H9 (cell line): ENCODE data around the gene TLR8. TPM values are rescaled to one million over a fixed set of nuclear protein-coding genes. Genes with fewer than 3 reads are reported as not detected.

ENCODE experiments used
- DNase-seq: peaks from one replicate; pipeline ENCODE4 v3.0.0-alpha.2; 2017
- H2AFZ ChIP-seq: one replicate; pipeline ENCODE4 v1.6.1; 2013; ENCODE audit warnings: mild to moderate bottlenecking, low read length, control low read depth, moderate library complexity
- H2AK5ac ChIP-seq: 2 replicates; pipeline ENCODE4 v1.6.1; 2013; ENCODE audit warnings: low read length, control low read depth, mixed read lengths; ENCODE audit not compliant: insufficient read length
- H2BK120ac ChIP-seq: one replicate; pipeline ENCODE4 v1.6.1; 2013; ENCODE audit warnings: low read depth, mild to moderate bottlenecking, low read length, control low read depth, inconsistent platforms; ENCODE audit not compliant: poor library complexity, severe bottlenecking
- H2BK12ac ChIP-seq: 2 replicates; pipeline ENCODE4 v1.6.1; 2013; ENCODE audit warnings: low read length, control low read depth, mixed read lengths, low read depth; ENCODE audit not compliant: insufficient read length
- H2BK15ac ChIP-seq: 2 replicates; pipeline ENCODE4 v1.6.1; 2013; ENCODE audit warnings: low read depth, low read length, control low read depth
- H2BK20ac ChIP-seq: one replicate; pipeline ENCODE4 v1.6.1; 2013; ENCODE audit warnings: low read depth, mild to moderate bottlenecking, low read length, control low read depth, inconsistent platforms; ENCODE audit not compliant: poor library complexity, severe bottlenecking
- H2BK5ac ChIP-seq: 2 replicates; pipeline ENCODE4 v1.6.1; 2013; ENCODE audit warnings: low read length, control low read depth, mixed read lengths; ENCODE audit not compliant: insufficient read length
- H3K14ac ChIP-seq: 2 replicates; pipeline ENCODE4 v1.6.1; 2013; ENCODE audit warnings: low read length, control low read depth; ENCODE audit not compliant: insufficient read depth
- H3K18ac ChIP-seq: 2 replicates; pipeline ENCODE4 v1.6.1; 2013; ENCODE audit warnings: low read depth, mild to moderate bottlenecking, mixed read lengths, low read length, control low read depth; ENCODE audit not compliant: insufficient read length
- H3K23ac ChIP-seq: 2 replicates; pipeline ENCODE4 v1.6.1; 2013; ENCODE audit warnings: low read length, control low read depth, mixed read lengths, low read depth; ENCODE audit not compliant: insufficient read length
- H3K23me2 ChIP-seq: 2 replicates; pipeline ENCODE4 v1.6.1; 2013; ENCODE audit warnings: low read depth, mild to moderate bottlenecking, mixed read lengths, low read length, control low read depth; ENCODE audit not compliant: insufficient read length, poor library complexity, severe bottlenecking
- H3K27ac ChIP-seq: 2 replicates; pipeline ENCODE4 v1.5.1; 2013; ENCODE audit warnings: low read length, control low read depth, mixed read lengths, low read depth; ENCODE audit not compliant: insufficient read length
- H3K27me3 ChIP-seq: 2 replicates; pipeline ENCODE4 v1.6.1; 2013; ENCODE audit warnings: low read length, control low read depth, inconsistent platforms; ENCODE audit not compliant: insufficient read depth
- H3K4ac ChIP-seq: 2 replicates; pipeline ENCODE4 v1.6.1; 2013; ENCODE audit warnings: low read depth, mild to moderate bottlenecking, control low read depth, inconsistent platforms, low read length, moderate library complexity
- H3K4me1 ChIP-seq: 2 replicates; pipeline ENCODE4 v1.6.1; 2013; ENCODE audit warnings: low read length, control low read depth, inconsistent platforms; ENCODE audit not compliant: insufficient read depth
- H3K4me2 ChIP-seq: 2 replicates; pipeline ENCODE4 v1.6.1; 2013; ENCODE audit warnings: low read length, control low read depth, mixed read lengths; ENCODE audit not compliant: insufficient read length, insufficient read depth
- H3K56ac ChIP-seq: 2 replicates; pipeline ENCODE4 v1.6.1; 2013; ENCODE audit warnings: low read depth, mild to moderate bottlenecking, mixed read lengths, low read length, control low read depth; ENCODE audit not compliant: insufficient read length
- H3K79me1 ChIP-seq: 2 replicates; pipeline ENCODE4 v1.6.1; 2013; ENCODE audit warnings: low read depth, mild to moderate bottlenecking, moderate library complexity, low read length, control low read depth, inconsistent platforms; ENCODE audit not compliant: insufficient read depth, poor library complexity, severe bottlenecking
- H3K79me2 ChIP-seq: 2 replicates; pipeline ENCODE4 v1.6.1; 2013; ENCODE audit warnings: low read length, control low read depth, inconsistent platforms; ENCODE audit not compliant: insufficient read depth
- H3K9ac ChIP-seq: 2 replicates; pipeline ENCODE4 v1.6.1; 2013; ENCODE audit warnings: low read length, control low read depth, mixed read lengths; ENCODE audit not compliant: insufficient read length; ENCODE audit errors: extremely low read depth
- H3K9me3 ChIP-seq: one replicate; pipeline ENCODE4 v1.6.1; 2013; ENCODE audit warnings: low read depth, low read length, inconsistent platforms; ENCODE audit not compliant: control insufficient read depth
- H3T11ph ChIP-seq: one replicate; pipeline ENCODE4 v1.6.1; 2013; ENCODE audit warnings: mild to moderate bottlenecking, low read length, control low read depth, inconsistent platforms
- H4K20me1 ChIP-seq: one replicate; pipeline ENCODE4 v1.6.1; 2013; ENCODE audit not compliant: control insufficient read depth, insufficient read length, insufficient read depth
- H4K5ac ChIP-seq: 2 replicates; pipeline ENCODE4 v1.6.1; 2013; ENCODE audit warnings: low read depth, mild to moderate bottlenecking, mixed read lengths, low read length, control low read depth; ENCODE audit not compliant: insufficient read length
- H4K8ac ChIP-seq: replicated peaks from 2 replicates; pipeline ENCODE4 v1.6.1; 2013; ENCODE audit warnings: low read length, control low read depth, mixed read lengths, low read depth; ENCODE audit not compliant: insufficient read length
- H4K91ac ChIP-seq: 2 replicates; pipeline ENCODE4 v1.6.1; 2013; ENCODE audit warnings: low read depth, mild to moderate bottlenecking, moderate library complexity, mixed read lengths, low read length, control low read depth; ENCODE audit not compliant: insufficient read length
- H3K27ac Mint-ChIP-seq, 3 experiments: 2 replicates in 2 of 3; 3 replicates in 1 of 3; pipeline ENCODE4 v1.8.0; 2020 to 2021; ENCODE audit warnings: mixed read lengths in 3 of 3, mild to moderate bottlenecking in 1 of 3, moderate library complexity in 1 of 3
- H3K27me3 Mint-ChIP-seq: 2 replicates; pipeline ENCODE4 v1.8.0; 2021; ENCODE audit warnings: low read depth, mild to moderate bottlenecking, moderate library complexity, mixed read lengths
- H3K36me3 Mint-ChIP-seq, 3 experiments: 2 replicates in 2 of 3; 3 replicates in 1 of 3; pipeline ENCODE4 v1.8.0; 2020 to 2021; ENCODE audit warnings: low read depth in 3 of 3, mixed read lengths in 3 of 3; ENCODE audit not compliant: insufficient read depth in 1 of 3
- H3K4me1 Mint-ChIP-seq, 2 experiments: 2 replicates each; pipeline ENCODE4 v1.8.0; 2020; ENCODE audit warnings: mixed read lengths in 2 of 2
- H3K4me3 Mint-ChIP-seq, 2 experiments: 2 replicates in 1 of 2; 3 replicates in 1 of 2; pipeline ENCODE4 v1.8.0; 2020 to 2021; ENCODE audit warnings: mild to moderate bottlenecking in 2 of 2, mixed read lengths in 2 of 2, moderate library complexity in 1 of 2
- H3K9me3 Mint-ChIP-seq, 2 experiments: 2 replicates in 1 of 2; 3 replicates in 1 of 2; pipeline ENCODE4 v1.8.0; 2020; ENCODE audit warnings: mild to moderate bottlenecking in 2 of 2, mixed read lengths in 2 of 2, moderate library complexity in 1 of 2
- CTCF ChIP-seq: fragments of 200-600 bp; sonication (generic); conservative IDR thresholded peaks from 3 replicates; pipeline ENCODE4 v1.8.0; 2021; ENCODE audit warnings: antibody characterized with exemption, mild to moderate bottlenecking
- WGBS: extraction: QIAGEN DNeasy Blood & Tissue Kit; methylation state at CpG from one replicate; pipeline ENCODE4 v1.1.7; 2013; ENCODE audit warnings: missing lambda C conversion rate, low lambda C conversion rate, mixed read lengths; ENCODE audit not compliant: insufficient read length; ENCODE audit errors: extremely low coverage; 5-methylcytosine and 5-hydroxymethylcytosine counted together
- total RNA-seq: library from RNA; stranded (reverse); gene quantifications from 2 replicates; pipeline ENCODE4 v1.2.1, GENCODE V29; 2021

The TLR8 gene
- total RNA-seq, 1 experiment from 2014 or later = not detected

- Histone ChIP-seq H2BK120ac (no peak overlapping the region), H3K4me2 (no peak overlapping the region), H3K14ac (no peak overlapping the region), H2AFZ (no peak overlapping the region), H2BK5ac (no peak overlapping the region), H4K8ac (no peak overlapping the region), H3K23ac (no peak overlapping the region), H3K4ac (no peak overlapping the region), H3K9ac (no peak overlapping the region), H4K91ac (no peak overlapping the region), H3T11ph (no peak overlapping the region), H4K20me1 (no peaks in the 10 kb centered on the region), H3K27me3 (no peaks in the 10 kb centered on the region), H2BK12ac (no peak overlapping the region), H3K79me2 (no peaks in the 10 kb centered on the region), H3K4me1 (no peaks in the 10 kb centered on the region), H3K18ac (no peak overlapping the region), H4K5ac (no peak overlapping the region), H3K27ac (no peak overlapping the region), H3K9me3 (no peaks in the 10 kb centered on the region), H2AK5ac (no peak overlapping the region), H3K23me2 (no peaks in the 10 kb centered on the region), H3K79me1 (no peaks in the 10 kb centered on the region), H3K56ac (no peak overlapping the region), H2BK20ac (no peak overlapping the region), H2BK15ac (no peak overlapping the region)
- no peak for DNase-seq
- TF ChIP-seq CTCF = no peak
- WGBS = 100% methylated on average over 1 of the region's 2 CpGs
- Mint-ChIP-seq H3K9me3 (peaks cover 69 to 70% of the 10 kb centered on the region in 2 experiments), H3K36me3 (peaks cover 0 to 7% (median 0%) of the 10 kb centered on the region in 3 experiments; a peak in 3 of 7 replicates), H3K27me3 (peaks cover 3% of the 10 kb centered on the region; the same call in 1 of the 2 replicates), H3K4me1 (peaks cover 12 to 17% of the 10 kb centered on the region in 2 experiments), H3K27ac (no peak overlapping the region), H3K4me3 (no peak overlapping the region)
These were observed 10.6 kb upstream of the TLR8 start for GRCh38 chrX:12895866-12896265.
